Measurements from ENCODE around the gene ADAM12. TPM values are rescaled to one million over a fixed set of nuclear protein-coding genes. Genes with fewer than 3 reads are reported as not detected.
A peak's percentile ranks its signal among the peaks of the same experiment; 100 is the strongest.

Gene ADAM12
- polyA plus RNA-seq, 1 donor from 2014 or later, result 0.09 TPM

- no peak overlapping the region for H3K4me2 ChIP-seq (ENCODE audit: low read length)
- H3K27ac ChIP-seq (ENCODE audit: low read length), result no peak overlapping the region
- H3F3A ChIP-seq (ENCODE audit: insufficient read depth, low read length, poor library complexity, severe bottlenecking), result no peaks in the 10 kb centered on the region
- no peaks in the 10 kb centered on the region for H3K79me2 ChIP-seq (replicated peaks; ENCODE audit: insufficient read depth, low read length)
- H3K27me3 ChIP-seq (ENCODE audit: insufficient read depth, low read depth, low read length), result no peaks in the 10 kb centered on the region
- no peaks in the 10 kb centered on the region for H3K36me3 ChIP-seq (ENCODE audit: insufficient read depth, low read length)
- no peak for TF ChIP-seq RAD21 (conservative IDR thresholded peaks at IDR 0.05)
- TF ChIP-seq, protein P1, sequence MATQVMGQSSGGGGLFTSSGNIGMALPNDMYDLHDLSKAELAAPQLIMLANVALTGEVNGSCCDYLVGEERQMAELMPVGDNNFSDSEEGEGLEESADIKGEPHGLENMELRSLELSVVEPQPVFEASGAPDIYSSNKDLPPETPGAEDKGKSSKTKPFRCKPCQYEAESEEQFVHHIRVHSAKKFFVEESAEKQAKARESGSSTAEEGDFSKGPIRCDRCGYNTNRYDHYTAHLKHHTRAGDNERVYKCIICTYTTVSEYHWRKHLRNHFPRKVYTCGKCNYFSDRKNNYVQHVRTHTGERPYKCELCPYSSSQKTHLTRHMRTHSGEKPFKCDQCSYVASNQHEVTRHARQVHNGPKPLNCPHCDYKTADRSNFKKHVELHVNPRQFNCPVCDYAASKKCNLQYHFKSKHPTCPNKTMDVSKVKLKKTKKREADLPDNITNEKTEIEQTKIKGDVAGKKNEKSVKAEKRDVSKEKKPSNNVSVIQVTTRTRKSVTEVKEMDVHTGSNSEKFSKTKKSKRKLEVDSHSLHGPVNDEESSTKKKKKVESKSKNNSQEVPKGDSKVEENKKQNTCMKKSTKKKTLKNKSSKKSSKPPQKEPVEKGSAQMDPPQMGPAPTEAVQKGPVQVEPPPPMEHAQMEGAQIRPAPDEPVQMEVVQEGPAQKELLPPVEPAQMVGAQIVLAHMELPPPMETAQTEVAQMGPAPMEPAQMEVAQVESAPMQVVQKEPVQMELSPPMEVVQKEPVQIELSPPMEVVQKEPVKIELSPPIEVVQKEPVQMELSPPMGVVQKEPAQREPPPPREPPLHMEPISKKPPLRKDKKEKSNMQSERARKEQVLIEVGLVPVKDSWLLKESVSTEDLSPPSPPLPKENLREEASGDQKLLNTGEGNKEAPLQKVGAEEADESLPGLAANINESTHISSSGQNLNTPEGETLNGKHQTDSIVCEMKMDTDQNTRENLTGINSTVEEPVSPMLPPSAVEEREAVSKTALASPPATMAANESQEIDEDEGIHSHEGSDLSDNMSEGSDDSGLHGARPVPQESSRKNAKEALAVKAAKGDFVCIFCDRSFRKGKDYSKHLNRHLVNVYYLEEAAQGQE (IDR thresholded peaks at IDR 0.05; ENCODE audit: borderline replicate concordance), result no peak
- no peak for TF ChIP-seq EP300 (conservative IDR thresholded peaks at IDR 0.05; ENCODE audit: poor library complexity, severe bottlenecking)
- no peak for TF ChIP-seq SMC3 (conservative IDR thresholded peaks at IDR 0.05; ENCODE audit: poor library complexity)
- TF ChIP-seq MXI1 (conservative IDR thresholded peaks at IDR 0.05; ENCODE audit: poor library complexity, severe bottlenecking), result no peak
- TF ChIP-seq EZH2 (IDR thresholded peaks at IDR 0.05; ENCODE audit: borderline replicate concordance, insufficient read depth, low read length, poor library complexity, severe bottlenecking), result no peak
- no peak for TF ChIP-seq POLR2AphosphoS5 (IDR thresholded peaks at IDR 0.05)
- TF ChIP-seq TAF1 (IDR thresholded peaks at IDR 0.05; ENCODE audit: low read depth), result no peak
- TF ChIP-seq CTCF (IDR thresholded peaks at IDR 0.05; ENCODE audit: poor library complexity, severe bottlenecking), result no peak
- H2AFZ ChIP-seq (ENCODE audit: low read depth, low read length), result no peak overlapping the region
- H3K4me3 ChIP-seq (ENCODE audit: low read length), result no peak overlapping the region
- no peaks in the 10 kb centered on the region for H3K9me2 ChIP-seq (ENCODE audit: insufficient read depth, low read length)
- no peaks in the 10 kb centered on the region for H4K20me1 ChIP-seq (ENCODE audit: insufficient read depth)
- no peak overlapping the region for H3K9ac ChIP-seq (ENCODE audit: low read length)
- H3K9me3 ChIP-seq (ENCODE audit: low read length), result no peaks in the 10 kb centered on the region
Measured at GRCh38 chr10:125983161-125983560, 405.1 kb downstream of the ADAM12 start.

- H3K4me2 ChIP-seq (ENCODE audit: low read length), result no peak overlapping the region
- TF ChIP-seq EZH2 (IDR thresholded peaks at IDR 0.05; ENCODE audit: borderline replicate concordance, insufficient read depth, low read length, poor library complexity, severe bottlenecking) (no peak), POLR2AphosphoS5 (IDR thresholded peaks at IDR 0.05) (no peak), RAD21 (conservative IDR thresholded peaks at IDR 0.05) (peak; percentile 97), MXI1 (conservative IDR thresholded peaks at IDR 0.05; ENCODE audit: poor library complexity, severe bottlenecking) (no peak), EP300 (conservative IDR thresholded peaks at IDR 0.05; ENCODE audit: poor library complexity, severe bottlenecking) (peak; percentile 49), TAF1 (IDR thresholded peaks at IDR 0.05; ENCODE audit: low read depth) (no peak), CTCF (IDR thresholded peaks at IDR 0.05; ENCODE audit: poor library complexity, severe bottlenecking) (peak; percentile 94), SMC3 (conservative IDR thresholded peaks at IDR 0.05; ENCODE audit: poor library complexity) (peak; percentile 98)
- TF ChIP-seq, protein P1 (IDR thresholded peaks at IDR 0.05; ENCODE audit: borderline replicate concordance), result no peak
- no peaks in the 10 kb centered on the region for H3K27me3 ChIP-seq (ENCODE audit: insufficient read depth, low read depth, low read length)
- H3K79me2 ChIP-seq (replicated peaks; ENCODE audit: insufficient read depth, low read length), result no peaks in the 10 kb centered on the region
- H2AFZ ChIP-seq (ENCODE audit: low read depth, low read length), result no peak overlapping the region
- no peaks in the 10 kb centered on the region for H3K36me3 ChIP-seq (ENCODE audit: insufficient read depth, low read length)
- H3K27ac ChIP-seq (ENCODE audit: low read length), result no peak overlapping the region
- H3K9me2 ChIP-seq (ENCODE audit: insufficient read depth, low read length), result no peaks in the 10 kb centered on the region
- no peaks in the 10 kb centered on the region for H3F3A ChIP-seq (ENCODE audit: insufficient read depth, low read length, poor library complexity, severe bottlenecking)
- no peaks in the 10 kb centered on the region for H4K20me1 ChIP-seq (ENCODE audit: insufficient read depth)
- H3K9me3 ChIP-seq (ENCODE audit: low read length), result no peaks in the 10 kb centered on the region
- no peak overlapping the region for H3K9ac ChIP-seq (ENCODE audit: low read length)
- H3K4me3 ChIP-seq (ENCODE audit: low read length), result no peak overlapping the region
Measured at GRCh38 chr10:125982260-125982948, 405.9 kb downstream of the ADAM12 start.
